HepG2 (cell line): Measurements from ENCODE around the gene FCHO2.
"Not testable (repeated sequence)": the region's sequence is repeated elsewhere in the genome, so short reads cannot be mapped to it uniquely, and the experiment has no call there.

ENCODE experiments used
- JUND ChIP-seq: sonication (generic); formaldehyde crosslinking; IDR thresholded peaks from 2 replicates; pipeline ENCODE4 v1.8.0; 2022; ENCODE audit warnings: mild to moderate bottlenecking, missing genetic modification reagents
- YY1 ChIP-seq: IDR thresholded peaks from 2 replicates; pipeline ENCODE4 v1.6.1; 2011; ENCODE audit warnings: low read length, low read depth, moderate library complexity, mild to moderate bottlenecking; ENCODE audit not compliant: insufficient read depth, insufficient replicate concordance
- ZNF615 ChIP-seq: sonication (generic); formaldehyde crosslinking; IDR thresholded peaks from 2 replicates; pipeline ENCODE4 v1.5.0; 2020; ENCODE audit warnings: mild to moderate bottlenecking, missing genetic modification reagents, borderline replicate concordance
- TF ChIP-seq, protein P1 (sequence below), 2 experiments: IDR thresholded peaks; 2 replicates each; pipeline ENCODE4 v1.6.1; 2011 to 2012; ENCODE audit warnings: low read length in 2 of 2, borderline replicate concordance in 1 of 2, low read depth in 1 of 2, mild to moderate bottlenecking in 1 of 2, moderate library complexity in 1 of 2
- TF ChIP-seq, protein P2 (sequence below): sonication (generic); formaldehyde crosslinking; conservative IDR thresholded peaks from 2 replicates; pipeline ENCODE4 v1.8.1; 2023; ENCODE audit warnings: missing genetic modification reagents

DNA sequence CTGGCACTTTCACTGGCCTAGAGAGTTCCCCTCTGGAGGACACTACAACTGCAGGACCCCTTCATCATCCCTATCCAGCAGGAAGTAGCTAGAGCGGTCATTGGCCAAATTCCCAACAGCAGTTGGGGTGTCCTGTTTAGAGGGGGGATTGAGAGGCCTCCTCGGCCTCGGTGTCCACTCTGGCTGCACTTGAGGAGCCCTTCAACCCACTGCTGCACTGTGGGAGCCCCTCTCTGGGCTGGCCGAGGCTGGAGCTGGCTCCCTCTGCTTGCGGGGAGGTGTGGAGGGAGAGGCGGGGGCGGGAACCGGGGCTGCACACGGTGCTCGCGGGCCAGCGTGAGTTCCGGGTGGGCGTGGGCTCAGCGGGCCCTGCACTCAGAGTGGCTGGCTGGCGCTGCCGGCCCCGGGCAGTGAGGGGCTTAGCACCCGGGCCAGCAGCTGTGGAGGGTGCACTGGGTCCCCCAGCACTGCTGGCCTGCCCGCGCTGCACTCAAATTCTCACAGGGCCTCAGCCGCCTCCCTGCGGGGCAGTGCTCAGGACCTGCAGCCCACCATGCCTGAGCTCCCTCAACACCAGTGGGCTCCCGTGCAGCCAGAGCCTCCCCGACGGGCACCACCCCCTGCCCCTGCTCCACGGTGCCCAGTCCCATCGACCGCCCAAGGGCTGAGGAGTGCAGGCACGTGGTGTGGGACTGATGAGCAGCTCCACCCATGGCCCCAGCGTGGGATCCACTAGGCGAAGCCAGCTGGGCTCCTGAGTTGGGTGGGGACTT, 20.7 kb upstream of the FCHO2 start:
- TF ChIP-seq, protein P1, sequence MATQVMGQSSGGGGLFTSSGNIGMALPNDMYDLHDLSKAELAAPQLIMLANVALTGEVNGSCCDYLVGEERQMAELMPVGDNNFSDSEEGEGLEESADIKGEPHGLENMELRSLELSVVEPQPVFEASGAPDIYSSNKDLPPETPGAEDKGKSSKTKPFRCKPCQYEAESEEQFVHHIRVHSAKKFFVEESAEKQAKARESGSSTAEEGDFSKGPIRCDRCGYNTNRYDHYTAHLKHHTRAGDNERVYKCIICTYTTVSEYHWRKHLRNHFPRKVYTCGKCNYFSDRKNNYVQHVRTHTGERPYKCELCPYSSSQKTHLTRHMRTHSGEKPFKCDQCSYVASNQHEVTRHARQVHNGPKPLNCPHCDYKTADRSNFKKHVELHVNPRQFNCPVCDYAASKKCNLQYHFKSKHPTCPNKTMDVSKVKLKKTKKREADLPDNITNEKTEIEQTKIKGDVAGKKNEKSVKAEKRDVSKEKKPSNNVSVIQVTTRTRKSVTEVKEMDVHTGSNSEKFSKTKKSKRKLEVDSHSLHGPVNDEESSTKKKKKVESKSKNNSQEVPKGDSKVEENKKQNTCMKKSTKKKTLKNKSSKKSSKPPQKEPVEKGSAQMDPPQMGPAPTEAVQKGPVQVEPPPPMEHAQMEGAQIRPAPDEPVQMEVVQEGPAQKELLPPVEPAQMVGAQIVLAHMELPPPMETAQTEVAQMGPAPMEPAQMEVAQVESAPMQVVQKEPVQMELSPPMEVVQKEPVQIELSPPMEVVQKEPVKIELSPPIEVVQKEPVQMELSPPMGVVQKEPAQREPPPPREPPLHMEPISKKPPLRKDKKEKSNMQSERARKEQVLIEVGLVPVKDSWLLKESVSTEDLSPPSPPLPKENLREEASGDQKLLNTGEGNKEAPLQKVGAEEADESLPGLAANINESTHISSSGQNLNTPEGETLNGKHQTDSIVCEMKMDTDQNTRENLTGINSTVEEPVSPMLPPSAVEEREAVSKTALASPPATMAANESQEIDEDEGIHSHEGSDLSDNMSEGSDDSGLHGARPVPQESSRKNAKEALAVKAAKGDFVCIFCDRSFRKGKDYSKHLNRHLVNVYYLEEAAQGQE (IDR thresholded peaks at IDR 0.05; ENCODE audit: borderline replicate concordance in 1 of 2, low read depth in 1 of 2, low read length in 2 of 2) = not testable (repeated sequence)
- TF ChIP-seq YY1; JUND (CRISPR knock-in tag); ZNF615 (CRISPR knock-in tag): not testable (repeated sequence)
- TF ChIP-seq, protein P2, sequence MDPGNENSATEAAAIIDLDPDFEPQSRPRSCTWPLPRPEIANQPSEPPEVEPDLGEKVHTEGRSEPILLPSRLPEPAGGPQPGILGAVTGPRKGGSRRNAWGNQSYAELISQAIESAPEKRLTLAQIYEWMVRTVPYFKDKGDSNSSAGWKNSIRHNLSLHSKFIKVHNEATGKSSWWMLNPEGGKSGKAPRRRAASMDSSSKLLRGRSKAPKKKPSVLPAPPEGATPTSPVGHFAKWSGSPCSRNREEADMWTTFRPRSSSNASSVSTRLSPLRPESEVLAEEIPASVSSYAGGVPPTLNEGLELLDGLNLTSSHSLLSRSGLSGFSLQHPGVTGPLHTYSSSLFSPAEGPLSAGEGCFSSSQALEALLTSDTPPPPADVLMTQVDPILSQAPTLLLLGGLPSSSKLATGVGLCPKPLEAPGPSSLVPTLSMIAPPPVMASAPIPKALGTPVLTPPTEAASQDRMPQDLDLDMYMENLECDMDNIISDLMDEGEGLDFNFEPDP (CRISPR knock-in tag) = not testable (repeated sequence)
